SK-N-SH (cell line): ENCODE results near the gene MYO16. TPM values are rescaled to one million over a fixed set of nuclear protein-coding genes. Genes with fewer than 3 reads are reported as not detected.

Experiments used
- CTCF ChIA-PET: fragments of 300-600, 350-600 bp; formaldehyde crosslinking; extraction: SDS; loops from one replicate; lab custom pipeline; 2021; lab: Yijun Ruan, JAX
- POLR2A ChIA-PET: fragments of 350-600 bp; sonication (Branson Sonifier 250); formaldehyde crosslinking; extraction: SDS; loops from one replicate; lab custom pipeline; 2020; ENCODE audit warnings: antibody characterized with exemption, inconsistent platforms; lab: Yijun Ruan, JAX
- DNase-seq: peaks from one replicate; pipeline ENCODE4 v3.0.0; 2012
- H2AFZ ChIP-seq: fragments of 200-600 bp; sonication (generic); 2 replicates; pipeline ENCODE4 v1.8.1; 2016; ENCODE audit warnings: antibody characterized with exemption, mild to moderate bottlenecking, low read depth
- H3F3A ChIP-seq: fragments of 200-600 bp; sonication (generic); replicated peaks from 2 replicates; pipeline ENCODE3; 2016; ENCODE audit warnings: antibody characterized with exemption, mild to moderate bottlenecking; ENCODE audit not compliant: insufficient read depth
- H3K27ac ChIP-seq, 2 experiments: fragments of 200-500 bp in 1 of 2; fragments of 200-600 bp in 1 of 2; sonication (Bioruptor generic) in 1 of 2; sonication (generic), shearing (Covaris generic) in 1 of 2; 2 replicates each; pipeline versions ENCODE4 v1.5.1 to v1.6.1; 2014 to 2016; ENCODE audit warnings: low read depth in 2 of 2, inconsistent platforms in 1 of 2, low read length in 1 of 2, mild to moderate bottlenecking in 1 of 2, mixed read lengths in 1 of 2
- H3K27me3 ChIP-seq: fragments of 200-600 bp; sonication (generic), shearing (Covaris generic); 2 replicates; pipeline ENCODE4 v1.6.1; 2016; ENCODE audit warnings: mixed run types; ENCODE audit not compliant: insufficient read depth
- H3K36me3 ChIP-seq, 2 experiments: fragments of 200-500 bp in 1 of 2; fragments of 200-600 bp in 1 of 2; sonication (Bioruptor generic) in 1 of 2; sonication (generic) in 1 of 2; replicated peaks in 1 of 2; 2 replicates each; pipeline versions ENCODE3 to v1.5.1; 2014 to 2016; ENCODE audit warnings: low read length in 1 of 2, mild to moderate bottlenecking in 1 of 2; ENCODE audit not compliant: insufficient read depth in 2 of 2, control insufficient read depth in 1 of 2
- H3K4me1 ChIP-seq, 2 experiments: fragments of 200-500 bp in 1 of 2; fragments of 200-600 bp in 1 of 2; sonication (Bioruptor generic) in 1 of 2; sonication (generic), shearing (Covaris generic) in 1 of 2; 2 replicates each; pipeline versions ENCODE4 v1.5.1 to v1.6.1; 2014 to 2016; ENCODE audit warnings: low read depth in 1 of 2, low read length in 1 of 2, mixed run types in 1 of 2; ENCODE audit not compliant: insufficient read depth in 2 of 2, control insufficient read depth in 1 of 2
- H3K4me2 ChIP-seq: fragments of 200-600 bp; sonication (generic), shearing (Covaris generic); 2 replicates; pipeline ENCODE4 v1.6.1; 2017; ENCODE audit warnings: mixed run types
- H3K4me3 ChIP-seq, 2 experiments: fragments of 200-500 bp in 1 of 2; fragments of 200-600 bp in 1 of 2; sonication (Bioruptor generic) in 1 of 2; sonication (generic), shearing (Covaris generic) in 1 of 2; 2 replicates each; pipeline versions ENCODE4 v1.5.1 to v1.8.1; 2014 to 2016; ENCODE audit warnings: low read depth in 2 of 2, inconsistent platforms in 1 of 2, low read length in 1 of 2, mild to moderate bottlenecking in 1 of 2, mixed read lengths in 1 of 2, moderate library complexity in 1 of 2
- H3K79me2 ChIP-seq: fragments of 200-600 bp; sonication (generic); 2 replicates; pipeline ENCODE4 v1.8.1; 2017; ENCODE audit warnings: mild to moderate bottlenecking; ENCODE audit not compliant: insufficient read depth
- H3K9ac ChIP-seq: fragments of 200-600 bp; sonication (generic); 2 replicates; pipeline ENCODE4 v1.6.1; 2017; ENCODE audit warnings: mixed run types
- H3K9me2 ChIP-seq: fragments of 200-600 bp; sonication (generic); 2 replicates; pipeline ENCODE4 v1.6.1; 2017; ENCODE audit warnings: mixed run types
- H3K9me3 ChIP-seq: fragments of 200-600 bp; sonication (generic); 2 replicates; pipeline ENCODE4 v1.6.1; 2017; ENCODE audit warnings: mixed run types, mild to moderate bottlenecking, moderate library complexity
- H4K20me1 ChIP-seq: fragments of 200-600 bp; sonication (generic); 2 replicates; pipeline ENCODE4 v1.6.1; 2017; ENCODE audit warnings: mild to moderate bottlenecking, mixed run types; ENCODE audit not compliant: insufficient read depth
- CHD2 ChIP-seq: fragments of 150-350 bp; IDR thresholded peaks from 2 replicates; pipeline ENCODE4 v1.6.1; 2018; ENCODE audit warnings: low read length; ENCODE audit not compliant: partially characterized antibody
- EP300 ChIP-seq, 2 experiments: IDR thresholded peaks; 2 replicates each; pipeline versions ENCODE4 v1.4.0 to v1.6.1; 2012; ENCODE audit warnings: borderline replicate concordance in 1 of 2, low read depth in 1 of 2, low read length in 1 of 2
- FOXJ3 ChIP-seq: sonication (generic); formaldehyde crosslinking; IDR thresholded peaks from 2 replicates; pipeline ENCODE4 v1.5.1; 2020; ENCODE audit warnings: mild to moderate bottlenecking, missing genetic modification reagents
- GATA2 ChIP-seq: sonication (generic); formaldehyde crosslinking; IDR thresholded peaks from 2 replicates; pipeline ENCODE4 v1.5.0; 2020; ENCODE audit warnings: mild to moderate bottlenecking, missing genetic modification reagents
- POLR2AphosphoS5 ChIP-seq: IDR thresholded peaks from 2 replicates; pipeline ENCODE4 v1.6.1; 2012; ENCODE audit warnings: low read depth, low read length
- RCOR1 ChIP-seq: fragments of 150-350 bp; IDR thresholded peaks from 2 replicates; pipeline ENCODE4 v1.6.1; 2017; ENCODE audit warnings: antibody characterized with exemption, low read length
- RFX5 ChIP-seq: IDR thresholded peaks from 2 replicates; pipeline ENCODE4 v1.6.1; 2012; ENCODE audit warnings: mild to moderate bottlenecking, improper control_type of control experiment, low read length
- SIN3A ChIP-seq: IDR thresholded peaks from 2 replicates; pipeline ENCODE4 v1.6.1; 2012; ENCODE audit warnings: low read depth, mild to moderate bottlenecking, low read length, moderate library complexity, borderline replicate concordance
- SMC3 ChIP-seq: IDR thresholded peaks from 2 replicates; pipeline ENCODE4 v1.6.1; 2012; ENCODE audit warnings: low read depth, low read length, improper control_type of control experiment
- TCF12 ChIP-seq: IDR thresholded peaks from 2 replicates; pipeline ENCODE4 v1.4.0; 2012
- TEAD4 ChIP-seq: IDR thresholded peaks from 2 replicates; pipeline ENCODE4 v1.4.0; 2012; ENCODE audit warnings: mild to moderate bottlenecking, borderline replicate concordance; ENCODE audit not compliant: insufficient read depth
- YY1 ChIP-seq: IDR thresholded peaks from 2 replicates; pipeline ENCODE4 v1.4.0; 2012; ENCODE audit warnings: low read depth, mild to moderate bottlenecking
- WGBS: methylation state at CpG from one replicate; pipeline ENCODE4 v1.1.6; 2017; ENCODE audit warnings: low lambda C conversion rate; 5-methylcytosine and 5-hydroxymethylcytosine counted together
- polyA plus RNA-seq, 3 experiments: library from polyadenylated mRNA; depleted of rRNA; stranded (reverse); fragments of >200 nt; gene quantifications; 2 replicates each; pipeline ENCODE4 v1.2.3, GENCODE V29; 2012
- TF ChIP-seq, protein P1 (sequence below): IDR thresholded peaks from 2 replicates; pipeline ENCODE4 v1.4.0; 2012; ENCODE audit warnings: low read depth, borderline replicate concordance
- TF ChIP-seq, protein P2 (sequence below): IDR thresholded peaks from 2 replicates; pipeline ENCODE4 v1.4.0; 2012; ENCODE audit warnings: low read depth, borderline replicate concordance
- TF ChIP-seq, protein P3 (sequence below): fragments of 150-350 bp; IDR thresholded peaks from 2 replicates; pipeline ENCODE4 v1.6.1; 2016; ENCODE audit warnings: mild to moderate bottlenecking, low read depth, low read length
- TF ChIP-seq, protein P4 (sequence below): IDR thresholded peaks from 2 replicates; pipeline ENCODE4; 2012
- TF ChIP-seq, protein P5 (sequence below): fragments of 150-350 bp; IDR thresholded peaks from 2 replicates; pipeline ENCODE4 v1.6.1; 2017; ENCODE audit warnings: antibody characterized with exemption, low read length, low read depth, borderline replicate concordance
- TF ChIP-seq, protein P6 (sequence below): IDR thresholded peaks from 2 replicates; pipeline ENCODE4 v1.6.1; 2012; ENCODE audit warnings: mild to moderate bottlenecking, low read depth, low read length, moderate library complexity

MYO16 gene
- polyA plus RNA-seq, 1 of the 3 experiments (the other 2 are of a cell fraction): 0.07 TPM

DNA sequence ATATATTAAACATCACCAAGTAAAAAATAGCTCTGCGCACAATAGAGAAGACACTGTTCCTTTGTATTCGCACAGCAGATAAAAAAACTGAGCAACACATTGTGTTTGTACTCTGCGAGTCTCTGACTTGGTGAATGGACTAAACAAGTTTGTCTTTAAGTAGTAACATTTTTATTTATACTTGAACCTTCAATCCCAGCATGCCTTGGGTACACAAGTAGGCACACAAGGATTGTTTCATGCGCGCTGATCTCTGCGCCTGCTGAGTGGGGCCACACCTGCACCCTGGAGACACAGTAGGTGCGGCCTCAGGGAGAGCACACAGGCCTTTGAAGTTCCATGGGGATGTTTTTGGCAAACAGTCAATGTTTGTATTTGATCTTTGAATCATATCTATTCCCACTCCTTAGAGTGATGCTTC, 318.9 kb downstream of the MYO16 start:
- no peak overlapping the region for H3K9ac ChIP-seq
- no peak overlapping the region for H2AFZ ChIP-seq
- no peaks in the 10 kb centered on the region for H3F3A ChIP-seq
- no peaks in the 10 kb centered on the region for H3K9me3 ChIP-seq
- peak overlapping the region in 1 of 2 experiments; percentile 55; a peak in 1 of 4 replicates for H3K27ac ChIP-seq
- H3K36me3 ChIP-seq: no peaks in the 10 kb centered on the region
- H3K79me2 ChIP-seq: no peaks in the 10 kb centered on the region
- H3K27me3 ChIP-seq: no peaks in the 10 kb centered on the region
- no peaks in the 10 kb centered on the region for H3K9me2 ChIP-seq
- no peak for TF ChIP-seq SIN3A
- TF ChIP-seq POLR2AphosphoS5: no peak
- no peak for TF ChIP-seq FOXJ3 (CRISPR knock-in tag)
- no peak for TF ChIP-seq YY1
- TF ChIP-seq TCF12: no peak
- TF ChIP-seq EP300 (IDR thresholded peaks at IDR 0.05; ENCODE audit: borderline replicate concordance in 1 of 2, low read depth in 1 of 2, low read length in 1 of 2): no peak
- no peak for TF ChIP-seq GATA2 (CRISPR knock-in tag)
- TF ChIP-seq SMC3: no peak
- no peak for TF ChIP-seq RCOR1
- no peak for TF ChIP-seq TEAD4
- TF ChIP-seq, protein P1, sequence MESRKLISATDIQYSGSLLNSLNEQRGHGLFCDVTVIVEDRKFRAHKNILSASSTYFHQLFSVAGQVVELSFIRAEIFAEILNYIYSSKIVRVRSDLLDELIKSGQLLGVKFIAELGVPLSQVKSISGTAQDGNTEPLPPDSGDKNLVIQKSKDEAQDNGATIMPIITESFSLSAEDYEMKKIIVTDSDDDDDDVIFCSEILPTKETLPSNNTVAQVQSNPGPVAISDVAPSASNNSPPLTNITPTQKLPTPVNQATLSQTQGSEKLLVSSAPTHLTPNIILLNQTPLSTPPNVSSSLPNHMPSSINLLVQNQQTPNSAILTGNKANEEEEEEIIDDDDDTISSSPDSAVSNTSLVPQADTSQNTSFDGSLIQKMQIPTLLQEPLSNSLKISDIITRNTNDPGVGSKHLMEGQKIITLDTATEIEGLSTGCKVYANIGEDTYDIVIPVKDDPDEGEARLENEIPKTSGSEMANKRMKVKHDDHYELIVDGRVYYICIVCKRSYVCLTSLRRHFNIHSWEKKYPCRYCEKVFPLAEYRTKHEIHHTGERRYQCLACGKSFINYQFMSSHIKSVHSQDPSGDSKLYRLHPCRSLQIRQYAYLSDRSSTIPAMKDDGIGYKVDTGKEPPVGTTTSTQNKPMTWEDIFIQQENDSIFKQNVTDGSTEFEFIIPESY: no peak
- TF ChIP-seq RFX5: no peak
- TF ChIP-seq, protein P2, sequence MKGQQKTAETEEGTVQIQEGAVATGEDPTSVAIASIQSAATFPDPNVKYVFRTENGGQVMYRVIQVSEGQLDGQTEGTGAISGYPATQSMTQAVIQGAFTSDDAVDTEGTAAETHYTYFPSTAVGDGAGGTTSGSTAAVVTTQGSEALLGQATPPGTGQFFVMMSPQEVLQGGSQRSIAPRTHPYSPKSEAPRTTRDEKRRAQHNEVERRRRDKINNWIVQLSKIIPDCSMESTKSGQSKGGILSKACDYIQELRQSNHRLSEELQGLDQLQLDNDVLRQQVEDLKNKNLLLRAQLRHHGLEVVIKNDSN: no peak
- TF ChIP-seq, protein P3, sequence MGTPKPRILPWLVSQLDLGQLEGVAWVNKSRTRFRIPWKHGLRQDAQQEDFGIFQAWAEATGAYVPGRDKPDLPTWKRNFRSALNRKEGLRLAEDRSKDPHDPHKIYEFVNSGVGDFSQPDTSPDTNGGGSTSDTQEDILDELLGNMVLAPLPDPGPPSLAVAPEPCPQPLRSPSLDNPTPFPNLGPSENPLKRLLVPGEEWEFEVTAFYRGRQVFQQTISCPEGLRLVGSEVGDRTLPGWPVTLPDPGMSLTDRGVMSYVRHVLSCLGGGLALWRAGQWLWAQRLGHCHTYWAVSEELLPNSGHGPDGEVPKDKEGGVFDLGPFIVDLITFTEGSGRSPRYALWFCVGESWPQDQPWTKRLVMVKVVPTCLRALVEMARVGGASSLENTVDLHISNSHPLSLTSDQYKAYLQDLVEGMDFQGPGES: no peak
- TF ChIP-seq, protein P4, sequence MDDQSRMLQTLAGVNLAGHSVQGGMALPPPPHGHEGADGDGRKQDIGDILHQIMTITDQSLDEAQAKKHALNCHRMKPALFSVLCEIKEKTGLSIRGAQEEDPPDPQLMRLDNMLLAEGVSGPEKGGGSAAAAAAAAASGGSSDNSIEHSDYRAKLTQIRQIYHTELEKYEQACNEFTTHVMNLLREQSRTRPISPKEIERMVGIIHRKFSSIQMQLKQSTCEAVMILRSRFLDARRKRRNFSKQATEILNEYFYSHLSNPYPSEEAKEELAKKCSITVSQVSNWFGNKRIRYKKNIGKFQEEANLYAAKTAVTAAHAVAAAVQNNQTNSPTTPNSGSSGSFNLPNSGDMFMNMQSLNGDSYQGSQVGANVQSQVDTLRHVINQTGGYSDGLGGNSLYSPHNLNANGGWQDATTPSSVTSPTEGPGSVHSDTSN: no peak
- TF ChIP-seq, protein P5, sequence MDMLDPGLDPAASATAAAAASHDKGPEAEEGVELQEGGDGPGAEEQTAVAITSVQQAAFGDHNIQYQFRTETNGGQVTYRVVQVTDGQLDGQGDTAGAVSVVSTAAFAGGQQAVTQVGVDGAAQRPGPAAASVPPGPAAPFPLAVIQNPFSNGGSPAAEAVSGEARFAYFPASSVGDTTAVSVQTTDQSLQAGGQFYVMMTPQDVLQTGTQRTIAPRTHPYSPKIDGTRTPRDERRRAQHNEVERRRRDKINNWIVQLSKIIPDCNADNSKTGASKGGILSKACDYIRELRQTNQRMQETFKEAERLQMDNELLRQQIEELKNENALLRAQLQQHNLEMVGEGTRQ: no peak
- TF ChIP-seq CHD2: no peak
- TF ChIP-seq, protein P6, sequence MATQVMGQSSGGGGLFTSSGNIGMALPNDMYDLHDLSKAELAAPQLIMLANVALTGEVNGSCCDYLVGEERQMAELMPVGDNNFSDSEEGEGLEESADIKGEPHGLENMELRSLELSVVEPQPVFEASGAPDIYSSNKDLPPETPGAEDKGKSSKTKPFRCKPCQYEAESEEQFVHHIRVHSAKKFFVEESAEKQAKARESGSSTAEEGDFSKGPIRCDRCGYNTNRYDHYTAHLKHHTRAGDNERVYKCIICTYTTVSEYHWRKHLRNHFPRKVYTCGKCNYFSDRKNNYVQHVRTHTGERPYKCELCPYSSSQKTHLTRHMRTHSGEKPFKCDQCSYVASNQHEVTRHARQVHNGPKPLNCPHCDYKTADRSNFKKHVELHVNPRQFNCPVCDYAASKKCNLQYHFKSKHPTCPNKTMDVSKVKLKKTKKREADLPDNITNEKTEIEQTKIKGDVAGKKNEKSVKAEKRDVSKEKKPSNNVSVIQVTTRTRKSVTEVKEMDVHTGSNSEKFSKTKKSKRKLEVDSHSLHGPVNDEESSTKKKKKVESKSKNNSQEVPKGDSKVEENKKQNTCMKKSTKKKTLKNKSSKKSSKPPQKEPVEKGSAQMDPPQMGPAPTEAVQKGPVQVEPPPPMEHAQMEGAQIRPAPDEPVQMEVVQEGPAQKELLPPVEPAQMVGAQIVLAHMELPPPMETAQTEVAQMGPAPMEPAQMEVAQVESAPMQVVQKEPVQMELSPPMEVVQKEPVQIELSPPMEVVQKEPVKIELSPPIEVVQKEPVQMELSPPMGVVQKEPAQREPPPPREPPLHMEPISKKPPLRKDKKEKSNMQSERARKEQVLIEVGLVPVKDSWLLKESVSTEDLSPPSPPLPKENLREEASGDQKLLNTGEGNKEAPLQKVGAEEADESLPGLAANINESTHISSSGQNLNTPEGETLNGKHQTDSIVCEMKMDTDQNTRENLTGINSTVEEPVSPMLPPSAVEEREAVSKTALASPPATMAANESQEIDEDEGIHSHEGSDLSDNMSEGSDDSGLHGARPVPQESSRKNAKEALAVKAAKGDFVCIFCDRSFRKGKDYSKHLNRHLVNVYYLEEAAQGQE: no peak
- WGBS: 89% methylated on average over 7 of the region's 7 CpGs
- no peaks in the 10 kb centered on the region for H4K20me1 ChIP-seq
- peaks cover 0 to 8% of the 10 kb centered on the region in 2 experiments; a peak in 2 of 4 replicates for H3K4me1 ChIP-seq
- DNase-seq: no peak
- ChIA-PET POLR2A (no interaction called here), CTCF (no interaction called here)
- H3K4me3 ChIP-seq: no peak overlapping the region
- H3K4me2 ChIP-seq: no peak overlapping the region
